K562 (cell line): ENCODE data around the gene PKHD1.

Experiments
- ETV1 ChIP-seq: fragments of 450-650 bp; conservative IDR thresholded peaks from 2 replicates; pipeline ENCODE4 v1.6.1; 2016; ENCODE audit warnings: missing genetic modification characterization, control low read depth, low read depth, missing compliant biosample characterization
- FOS ChIP-seq: IDR thresholded peaks from 3 replicates; pipeline ENCODE4 v1.6.1; 2011; ENCODE audit not compliant: insufficient read length; ENCODE audit errors: extremely low read depth
- FOXA1 ChIP-seq: fragments of 450-650 bp; IDR thresholded peaks from 2 replicates; pipeline ENCODE4 v1.6.1; 2016; ENCODE audit warnings: mild to moderate bottlenecking, borderline replicate concordance
- KLF13 ChIP-seq: fragments of 450-650 bp; IDR thresholded peaks from 2 replicates; pipeline ENCODE4 v1.6.1; 2016; ENCODE audit warnings: missing genetic modification characterization, low read depth, mild to moderate bottlenecking, missing compliant biosample characterization, moderate library complexity, borderline replicate concordance
- NONO ChIP-seq, 2 experiments: fragments of 200-400 bp in 1 of 2; fragments of 450-650 bp in 1 of 2; formaldehyde crosslinking in 1 of 2; IDR thresholded peaks; 2 replicates each; pipeline ENCODE4 v1.6.1; 2017; ENCODE audit warnings: low read depth in 2 of 2, mild to moderate bottlenecking in 2 of 2, moderate library complexity in 2 of 2, low read length in 1 of 2
- RNF2 ChIP-seq: sonication (generic); IDR thresholded peaks from 2 replicates; pipeline ENCODE4 v1.6.1; 2016
- TSC22D4 ChIP-seq: fragments of 450-650 bp; IDR thresholded peaks from 2 replicates; pipeline ENCODE4 v1.6.1; 2016; ENCODE audit warnings: missing genetic modification characterization, missing biosample characterization, control low read depth
- ZZZ3 ChIP-seq: fragments of 450-650 bp; IDR thresholded peaks from 2 replicates; pipeline ENCODE4 v1.6.1; 2016; ENCODE audit warnings: antibody characterized with exemption, mild to moderate bottlenecking, moderate library complexity
- TF ChIP-seq, protein P1 (sequence below), 2 experiments: fragments of 450-650 bp in 1 of 2; IDR thresholded peaks; 2 replicates each; pipeline ENCODE4 v1.6.1; 2011 to 2017; ENCODE audit warnings: low read depth in 2 of 2, antibody characterized with exemption in 1 of 2, borderline replicate concordance in 1 of 2, low read length in 1 of 2, mild to moderate bottlenecking in 1 of 2, mixed read lengths in 1 of 2; ENCODE audit not compliant: control insufficient read depth in 1 of 2
- TF ChIP-seq, protein P2 (sequence below): fragments of 450-650 bp; IDR thresholded peaks from 2 replicates; pipeline ENCODE4 v1.6.1; 2016; ENCODE audit warnings: borderline replicate concordance
- TF ChIP-seq, protein P3 (sequence below): sonication (generic); formaldehyde crosslinking; IDR thresholded peaks from 2 replicates; pipeline ENCODE4 v1.9.0; 2022; ENCODE audit warnings: mild to moderate bottlenecking, missing genetic modification reagents
- TF ChIP-seq, protein P4 (sequence below), 3 experiments: IDR thresholded peaks in 2 of 3; conservative IDR thresholded peaks in 1 of 3; 2 replicates each; pipeline ENCODE4 v1.5.1; 2011 to 2012; ENCODE audit warnings: low read length in 3 of 3, mild to moderate bottlenecking in 3 of 3, control low read depth in 2 of 3, improper control_type of control experiment in 1 of 3, inconsistent platforms in 1 of 3, low read depth in 1 of 3, mixed read lengths in 1 of 3, moderate library complexity in 1 of 3; ENCODE audit not compliant: insufficient read depth in 2 of 3

DNA sequence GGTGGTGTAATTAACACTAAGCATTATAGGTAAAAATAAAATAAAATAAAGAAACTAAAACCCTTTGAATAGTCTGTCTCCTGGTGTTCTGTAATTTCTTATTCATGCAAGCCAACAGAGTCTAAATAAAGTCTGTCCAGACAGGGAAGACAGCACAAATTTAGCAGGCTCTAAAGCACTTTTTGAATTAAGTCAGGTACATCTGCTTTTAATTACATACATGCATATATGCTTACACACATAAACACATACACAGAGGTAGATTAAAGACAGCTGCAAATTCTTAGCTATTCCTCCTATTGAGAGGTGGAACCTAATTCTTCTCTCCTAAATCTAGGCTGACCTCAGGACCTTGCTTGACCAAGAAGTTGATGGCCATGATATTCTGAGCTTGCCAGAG lies 262.5 kb downstream of the PKHD1 start:
- no peak for TF ChIP-seq ZZZ3
- TF ChIP-seq, protein P1, sequence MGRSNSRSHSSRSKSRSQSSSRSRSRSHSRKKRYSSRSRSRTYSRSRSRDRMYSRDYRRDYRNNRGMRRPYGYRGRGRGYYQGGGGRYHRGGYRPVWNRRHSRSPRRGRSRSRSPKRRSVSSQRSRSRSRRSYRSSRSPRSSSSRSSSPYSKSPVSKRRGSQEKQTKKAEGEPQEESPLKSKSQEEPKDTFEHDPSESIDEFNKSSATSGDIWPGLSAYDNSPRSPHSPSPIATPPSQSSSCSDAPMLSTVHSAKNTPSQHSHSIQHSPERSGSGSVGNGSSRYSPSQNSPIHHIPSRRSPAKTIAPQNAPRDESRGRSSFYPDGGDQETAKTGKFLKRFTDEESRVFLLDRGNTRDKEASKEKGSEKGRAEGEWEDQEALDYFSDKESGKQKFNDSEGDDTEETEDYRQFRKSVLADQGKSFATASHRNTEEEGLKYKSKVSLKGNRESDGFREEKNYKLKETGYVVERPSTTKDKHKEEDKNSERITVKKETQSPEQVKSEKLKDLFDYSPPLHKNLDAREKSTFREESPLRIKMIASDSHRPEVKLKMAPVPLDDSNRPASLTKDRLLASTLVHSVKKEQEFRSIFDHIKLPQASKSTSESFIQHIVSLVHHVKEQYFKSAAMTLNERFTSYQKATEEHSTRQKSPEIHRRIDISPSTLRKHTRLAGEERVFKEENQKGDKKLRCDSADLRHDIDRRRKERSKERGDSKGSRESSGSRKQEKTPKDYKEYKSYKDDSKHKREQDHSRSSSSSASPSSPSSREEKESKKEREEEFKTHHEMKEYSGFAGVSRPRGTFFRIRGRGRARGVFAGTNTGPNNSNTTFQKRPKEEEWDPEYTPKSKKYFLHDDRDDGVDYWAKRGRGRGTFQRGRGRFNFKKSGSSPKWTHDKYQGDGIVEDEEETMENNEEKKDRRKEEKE (IDR thresholded peaks at IDR 0.05; ENCODE audit: borderline replicate concordance in 1 of 2, control insufficient read depth in 1 of 2, low read depth in 2 of 2, low read length in 1 of 2), result no peak
- TF ChIP-seq ETV1 (tag), result no peak
- TF ChIP-seq KLF13, result no peak
- no peak for TF ChIP-seq FOS
- TF ChIP-seq NONO (IDR thresholded peaks at IDR 0.05; ENCODE audit: low read depth in 2 of 2, low read length in 1 of 2), result no peak
- TF ChIP-seq, protein P2, sequence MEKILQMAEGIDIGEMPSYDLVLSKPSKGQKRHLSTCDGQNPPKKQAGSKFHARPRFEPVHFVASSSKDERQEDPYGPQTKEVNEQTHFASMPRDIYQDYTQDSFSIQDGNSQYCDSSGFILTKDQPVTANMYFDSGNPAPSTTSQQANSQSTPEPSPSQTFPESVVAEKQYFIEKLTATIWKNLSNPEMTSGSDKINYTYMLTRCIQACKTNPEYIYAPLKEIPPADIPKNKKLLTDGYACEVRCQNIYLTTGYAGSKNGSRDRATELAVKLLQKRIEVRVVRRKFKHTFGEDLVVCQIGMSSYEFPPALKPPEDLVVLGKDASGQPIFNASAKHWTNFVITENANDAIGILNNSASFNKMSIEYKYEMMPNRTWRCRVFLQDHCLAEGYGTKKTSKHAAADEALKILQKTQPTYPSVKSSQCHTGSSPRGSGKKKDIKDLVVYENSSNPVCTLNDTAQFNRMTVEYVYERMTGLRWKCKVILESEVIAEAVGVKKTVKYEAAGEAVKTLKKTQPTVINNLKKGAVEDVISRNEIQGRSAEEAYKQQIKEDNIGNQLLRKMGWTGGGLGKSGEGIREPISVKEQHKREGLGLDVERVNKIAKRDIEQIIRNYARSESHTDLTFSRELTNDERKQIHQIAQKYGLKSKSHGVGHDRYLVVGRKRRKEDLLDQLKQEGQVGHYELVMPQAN, result no peak
- TF ChIP-seq RNF2, result no peak
- no peak for TF ChIP-seq TSC22D4 (tag)
- TF ChIP-seq, protein P3, sequence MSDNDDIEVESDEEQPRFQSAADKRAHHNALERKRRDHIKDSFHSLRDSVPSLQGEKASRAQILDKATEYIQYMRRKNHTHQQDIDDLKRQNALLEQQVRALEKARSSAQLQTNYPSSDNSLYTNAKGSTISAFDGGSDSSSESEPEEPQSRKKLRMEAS (CRISPR knock-in tag), result no peak
- TF ChIP-seq, protein P4, sequence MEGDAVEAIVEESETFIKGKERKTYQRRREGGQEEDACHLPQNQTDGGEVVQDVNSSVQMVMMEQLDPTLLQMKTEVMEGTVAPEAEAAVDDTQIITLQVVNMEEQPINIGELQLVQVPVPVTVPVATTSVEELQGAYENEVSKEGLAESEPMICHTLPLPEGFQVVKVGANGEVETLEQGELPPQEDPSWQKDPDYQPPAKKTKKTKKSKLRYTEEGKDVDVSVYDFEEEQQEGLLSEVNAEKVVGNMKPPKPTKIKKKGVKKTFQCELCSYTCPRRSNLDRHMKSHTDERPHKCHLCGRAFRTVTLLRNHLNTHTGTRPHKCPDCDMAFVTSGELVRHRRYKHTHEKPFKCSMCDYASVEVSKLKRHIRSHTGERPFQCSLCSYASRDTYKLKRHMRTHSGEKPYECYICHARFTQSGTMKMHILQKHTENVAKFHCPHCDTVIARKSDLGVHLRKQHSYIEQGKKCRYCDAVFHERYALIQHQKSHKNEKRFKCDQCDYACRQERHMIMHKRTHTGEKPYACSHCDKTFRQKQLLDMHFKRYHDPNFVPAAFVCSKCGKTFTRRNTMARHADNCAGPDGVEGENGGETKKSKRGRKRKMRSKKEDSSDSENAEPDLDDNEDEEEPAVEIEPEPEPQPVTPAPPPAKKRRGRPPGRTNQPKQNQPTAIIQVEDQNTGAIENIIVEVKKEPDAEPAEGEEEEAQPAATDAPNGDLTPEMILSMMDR (IDR thresholded peaks at IDR 0.05 in 2 of 3, conservative IDR thresholded peaks at IDR 0.05 in 1 of 3; ENCODE audit: insufficient read depth in 2 of 3, low read depth in 1 of 3, low read length in 3 of 3), result no peak
- TF ChIP-seq FOXA1, result no peak
